Uterus (tissue), 4 donors: ENCODE measurements around the gene LRFN3. TPM values are rescaled to one million over a fixed set of nuclear protein-coding genes. Genes with fewer than 3 reads are reported as not detected.

ENCODE experiments used
- DNase-seq, 2 donors: peaks; one replicate each; pipeline ENCODE4 v3.0.0-alpha.2; 2019 to 2020
- H3K27ac ChIP-seq, 2 donors: fragments of 200-600 bp; sonication (generic); 1 replicate in 1 of 2; 2 replicates in 1 of 2; pipeline ENCODE4 v1.5.1; 2016 to 2018
- H3K27me3 ChIP-seq, 2 donors: fragments of 200-600 bp; sonication (generic); one replicate each; pipeline ENCODE4 v1.5.1; 2018 to 2019; ENCODE audit warnings: control low read depth in 1 of 2
- H3K36me3 ChIP-seq, 2 donors: fragments of 200-600 bp; sonication (generic); one replicate each; pipeline ENCODE4 v1.5.1; 2019; ENCODE audit warnings: control low read depth in 1 of 2
- H3K4me1 ChIP-seq, 2 donors: fragments of 200-600 bp; sonication (generic); one replicate each; pipeline ENCODE4 v1.5.1; 2018 to 2019; ENCODE audit warnings: control low read depth in 1 of 2
- H3K4me3 ChIP-seq, 2 donors: fragments of 200-600 bp; sonication (generic); 1 replicate in 1 of 2; 2 replicates in 1 of 2; pipeline ENCODE4 v1.5.1; 2018 to 2019; ENCODE audit warnings: mild to moderate bottlenecking in 1 of 2
- H3K9me3 ChIP-seq, 2 donors: fragments of 200-600 bp; sonication (generic); one replicate each; pipeline ENCODE4 v1.5.1; 2019; ENCODE audit warnings: control low read depth in 1 of 2
- POLR2A ChIP-seq, 2 donors: fragments of 450-650 bp; IDR thresholded peaks; one replicate each; pipeline ENCODE4 v1.6.1; 2016; ENCODE audit warnings: antibody characterized with exemption in 2 of 2, mild to moderate bottlenecking in 1 of 2, moderate library complexity in 1 of 2
- intact Hi-C: fragments of 100-400 bp; cut with DNase I; formaldehyde crosslinking; loops from one replicate; pipeline ENCODE4 v1.15.1; 2023; ENCODE audit warnings: low total_unique reads
- total RNA-seq, 4 donors: library from RNA; depleted of rRNA in 3 of 4; stranded (reverse); fragments of >200 nt in 3 of 4; gene quantifications; one replicate each; pipeline versions ENCODE4 v1.1.0 to v1.2.4, GENCODE V29; 2014 to 2023
- TF ChIP-seq, protein P1 (sequence below), 4 experiments: fragments of 200-600 bp in 2 of 4; fragments of 450-650 bp in 2 of 4; sonication (generic) in 2 of 4; IDR thresholded peaks; one replicate each; pipeline ENCODE4 v1.5.1; 2016 to 2019; ENCODE audit warnings: antibody characterized with exemption in 4 of 4, mild to moderate bottlenecking in 2 of 4, moderate library complexity in 1 of 4
- donor health status: DM: yes; HTN: yes; CAD: no.

The LRFN3 gene
- total RNA-seq, 4 donors from 2014 or later = 3.1 to 22.4 (median 9.6) TPM

DNA sequence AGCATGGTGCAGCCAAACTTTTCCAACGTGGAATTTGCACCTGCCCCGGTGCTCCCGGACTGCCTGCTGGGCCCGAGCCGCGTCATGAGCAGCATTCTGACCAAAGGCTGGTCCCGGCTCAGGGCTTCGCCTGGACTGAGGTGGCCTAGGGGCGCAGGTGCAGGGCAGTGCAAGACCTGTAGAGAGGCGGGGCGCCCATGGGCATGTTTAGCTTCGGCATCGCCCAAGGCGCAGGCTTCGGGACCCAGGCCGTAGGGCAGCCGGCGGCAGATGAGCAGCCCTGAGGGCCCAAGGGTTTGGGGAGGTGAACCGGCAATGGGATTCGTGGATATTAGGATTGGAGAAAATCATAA lies 23.8 kb downstream of the LRFN3 start:
- intact Hi-C loops = no loop called here
- H3K27ac ChIP-seq = no peak overlapping the region
- DNase-seq = no peak
- H3K27me3 ChIP-seq = peaks cover 12 to 20% of the 10 kb centered on the region in 2 donors
- no peak overlapping the region for H3K4me3 ChIP-seq
- peaks cover 0 to 10% of the 10 kb centered on the region in 2 donors for H3K4me1 ChIP-seq
- H3K36me3 ChIP-seq = no peaks in the 10 kb centered on the region
- TF ChIP-seq, protein P1, sequence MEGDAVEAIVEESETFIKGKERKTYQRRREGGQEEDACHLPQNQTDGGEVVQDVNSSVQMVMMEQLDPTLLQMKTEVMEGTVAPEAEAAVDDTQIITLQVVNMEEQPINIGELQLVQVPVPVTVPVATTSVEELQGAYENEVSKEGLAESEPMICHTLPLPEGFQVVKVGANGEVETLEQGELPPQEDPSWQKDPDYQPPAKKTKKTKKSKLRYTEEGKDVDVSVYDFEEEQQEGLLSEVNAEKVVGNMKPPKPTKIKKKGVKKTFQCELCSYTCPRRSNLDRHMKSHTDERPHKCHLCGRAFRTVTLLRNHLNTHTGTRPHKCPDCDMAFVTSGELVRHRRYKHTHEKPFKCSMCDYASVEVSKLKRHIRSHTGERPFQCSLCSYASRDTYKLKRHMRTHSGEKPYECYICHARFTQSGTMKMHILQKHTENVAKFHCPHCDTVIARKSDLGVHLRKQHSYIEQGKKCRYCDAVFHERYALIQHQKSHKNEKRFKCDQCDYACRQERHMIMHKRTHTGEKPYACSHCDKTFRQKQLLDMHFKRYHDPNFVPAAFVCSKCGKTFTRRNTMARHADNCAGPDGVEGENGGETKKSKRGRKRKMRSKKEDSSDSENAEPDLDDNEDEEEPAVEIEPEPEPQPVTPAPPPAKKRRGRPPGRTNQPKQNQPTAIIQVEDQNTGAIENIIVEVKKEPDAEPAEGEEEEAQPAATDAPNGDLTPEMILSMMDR (IDR thresholded peaks at IDR 0.05) = no peak
- TF ChIP-seq POLR2A (IDR thresholded peaks at IDR 0.05) = no peak
- no peaks in the 10 kb centered on the region for H3K9me3 ChIP-seq

DNA sequence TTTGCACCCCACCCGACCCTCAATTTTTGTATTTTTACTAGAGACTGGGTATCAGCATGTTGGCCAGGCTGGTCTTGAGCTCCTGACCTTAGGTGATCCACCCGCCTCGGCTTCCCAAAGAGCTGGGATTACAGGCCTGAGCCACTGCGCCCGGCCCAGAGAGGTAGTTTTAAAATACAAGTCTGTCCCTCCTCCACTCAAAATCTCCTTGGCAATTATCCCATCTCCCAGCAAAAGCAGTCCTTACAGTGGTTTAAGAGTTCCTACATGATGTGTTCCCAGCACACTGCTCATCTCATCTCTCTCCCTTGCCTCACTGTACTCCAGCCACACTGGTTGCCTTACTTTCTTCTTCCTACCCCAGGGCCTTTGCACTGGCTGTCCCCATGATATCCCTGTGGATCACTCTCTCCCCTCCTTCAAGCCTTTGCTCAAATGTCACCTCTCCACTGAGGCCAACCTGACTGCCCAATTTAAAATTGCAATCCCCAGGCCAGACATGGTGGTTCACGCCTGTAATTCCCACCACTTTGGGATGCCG lies 24.3 kb downstream of the LRFN3 start:
- H3K9me3 ChIP-seq = no peaks in the 10 kb centered on the region
- no peak for DNase-seq
- peaks cover 0 to 10% of the 10 kb centered on the region in 2 donors for H3K4me1 ChIP-seq
- H3K4me3 ChIP-seq = no peak overlapping the region
- no peaks in the 10 kb centered on the region for H3K36me3 ChIP-seq
- no peak overlapping the region for H3K27ac ChIP-seq
- TF ChIP-seq, protein P1 (IDR thresholded peaks at IDR 0.05) = no peak
- TF ChIP-seq POLR2A (IDR thresholded peaks at IDR 0.05) = no peak
- intact Hi-C loops = no loop called here
- H3K27me3 ChIP-seq = peaks cover 12 to 20% of the 10 kb centered on the region in 2 donors

DNA sequence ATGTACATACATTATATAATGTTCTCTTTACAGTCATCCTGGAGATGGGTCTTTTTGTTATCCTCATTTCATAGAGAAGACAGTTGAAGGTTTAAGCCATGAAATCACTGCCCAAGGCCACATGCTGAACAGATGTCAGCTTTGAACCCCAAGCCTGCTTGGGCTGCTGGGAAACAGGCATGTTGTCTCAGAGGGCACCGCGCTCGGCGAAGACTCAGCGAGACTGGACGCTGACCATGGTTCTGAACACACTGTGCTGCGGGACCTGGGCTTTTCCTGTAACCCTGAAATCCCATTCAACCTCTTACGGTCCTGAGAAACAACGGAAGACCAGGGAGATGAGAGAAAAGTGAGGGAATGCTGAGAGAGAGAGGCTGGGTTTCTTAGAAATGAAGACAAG lies 27.3 kb downstream of the LRFN3 start:
- Histone ChIP-seq H3K9me3 (no peaks in the 10 kb centered on the region), H3K27ac (no peak overlapping the region), H3K4me3 (no peak overlapping the region), H3K36me3 (no peaks in the 10 kb centered on the region), H3K27me3 (peaks cover 12 to 20% of the 10 kb centered on the region in 2 donors), H3K4me1 (peaks cover 0 to 10% of the 10 kb centered on the region in 2 donors)
- intact Hi-C loops = no loop called here
- no peak for TF ChIP-seq POLR2A (IDR thresholded peaks at IDR 0.05)
- TF ChIP-seq, protein P1 (IDR thresholded peaks at IDR 0.05) = no peak
- DNase-seq = no peak

DNA sequence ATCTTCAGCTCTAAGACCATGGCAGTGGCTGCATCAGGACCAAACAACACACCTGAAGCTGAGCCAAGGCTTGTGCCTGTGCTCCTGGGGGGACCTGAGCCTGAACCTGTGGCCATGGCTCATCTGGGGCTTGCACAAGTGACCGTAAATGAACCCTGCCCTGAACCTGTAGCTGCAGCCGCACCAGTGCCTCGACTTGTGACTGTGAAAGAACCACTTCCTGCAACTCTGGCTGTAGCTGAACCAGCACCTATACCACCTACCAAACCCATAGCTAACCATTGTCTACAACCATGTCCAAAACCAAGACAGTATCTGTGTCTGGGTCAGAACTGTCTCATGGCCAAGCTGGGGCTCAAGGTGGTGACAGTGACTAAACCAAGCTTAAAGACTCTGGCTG lies 30.6 kb downstream of the LRFN3 start:
- no peak for DNase-seq
- Histone ChIP-seq H3K4me1 (no peaks in the 10 kb centered on the region), H3K9me3 (no peaks in the 10 kb centered on the region), H3K27me3 (peaks cover 0 to 3% of the 10 kb centered on the region in 2 donors), H3K27ac (no peak overlapping the region), H3K36me3 (no peaks in the 10 kb centered on the region), H3K4me3 (no peak overlapping the region)
- intact Hi-C loops = no loop called here
- TF ChIP-seq, protein P1 (IDR thresholded peaks at IDR 0.05) = no peak
- TF ChIP-seq POLR2A (IDR thresholded peaks at IDR 0.05) = no peak

DNA sequence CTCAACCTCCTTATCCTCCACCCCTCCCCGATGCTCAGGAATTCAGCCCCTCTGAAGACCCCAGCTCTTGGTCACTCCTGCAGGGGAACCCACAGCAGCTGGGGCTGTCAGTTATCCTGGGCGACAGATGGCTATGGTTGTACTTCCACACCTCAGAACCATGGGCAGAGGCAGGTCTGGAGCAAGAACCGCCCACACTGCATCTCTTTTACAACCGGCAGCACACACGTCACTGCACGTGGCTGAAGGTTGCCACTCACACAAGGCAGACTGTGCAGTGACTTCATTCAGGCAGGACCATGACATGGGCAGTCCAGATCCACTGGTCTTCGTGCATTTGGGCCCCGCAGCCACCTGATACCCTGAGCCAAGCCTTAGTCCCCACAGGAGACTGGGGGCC lies 37.3 kb downstream of the LRFN3 start:
- no peak overlapping the region for H3K4me3 ChIP-seq
- H3K36me3 ChIP-seq = no peaks in the 10 kb centered on the region
- no peaks in the 10 kb centered on the region for H3K9me3 ChIP-seq
- no peak for TF ChIP-seq POLR2A (IDR thresholded peaks at IDR 0.05)
- TF ChIP-seq, protein P1 (IDR thresholded peaks at IDR 0.05) = no peak
- no peak for DNase-seq
- H3K4me1 ChIP-seq = no peaks in the 10 kb centered on the region
- no peaks in the 10 kb centered on the region for H3K27me3 ChIP-seq
- intact Hi-C loops = no loop called here
- no peak overlapping the region for H3K27ac ChIP-seq
